ENCODE data around the gene AFTPH. TPM values are rescaled to one million over a fixed set of nuclear protein-coding genes. Genes with fewer than 3 reads are reported as not detected.

The AFTPH gene
- total RNA-seq, 1 donor = 38.7 TPM

DNA sequence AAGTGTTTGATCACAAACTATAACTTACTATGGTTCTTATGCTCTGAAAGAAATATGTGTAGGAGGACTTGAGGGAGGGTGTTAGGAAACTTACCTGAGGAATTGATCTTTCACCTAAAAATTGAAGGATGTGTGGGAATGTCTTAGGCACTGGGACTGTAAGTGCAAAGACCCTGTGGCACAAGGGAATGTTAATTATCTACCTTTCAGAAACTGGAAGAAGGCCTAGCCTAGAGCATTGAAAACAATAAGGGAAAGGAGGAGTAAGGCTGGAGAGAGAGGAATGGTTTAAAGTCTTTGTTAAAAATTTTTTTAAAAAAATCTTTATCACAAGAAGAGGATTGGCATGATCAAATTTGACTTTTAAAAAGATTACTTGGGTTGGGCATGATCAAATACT is 7.9 kb downstream of the AFTPH start:
- no peak overlapping the region for H2AFZ ChIP-seq (ENCODE audit: low read length)
- H3K36me3 ChIP-seq (ENCODE audit: insufficient read depth, low read length) = no peaks in the 10 kb centered on the region
- no peaks in the 10 kb centered on the region for H3K4me1 ChIP-seq (ENCODE audit: insufficient read depth, low read length)
- no peaks in the 10 kb centered on the region for H3K9me3 ChIP-seq (ENCODE audit: low read depth, low read length)
- peaks cover 18% of the 10 kb centered on the region for H4K20me1 ChIP-seq (ENCODE audit: insufficient read depth, low read length)
- H3K27ac ChIP-seq (ENCODE audit: low read depth, low read length) = no peak overlapping the region
- no peak for DNase-seq (ENCODE audit: insufficient read length, low spot score, missing footprints)
- H3K4me2 ChIP-seq (ENCODE audit: insufficient read depth, low read length) = no peak overlapping the region
- TF ChIP-seq CTCF (IDR thresholded peaks at IDR 0.05; ENCODE audit: extremely low read depth, low read depth, low read length) = no peak
- no peaks in the 10 kb centered on the region for H3K27me3 ChIP-seq (ENCODE audit: insufficient read depth, low read length)
- peaks cover 84% of the 10 kb centered on the region for H3K79me2 ChIP-seq (ENCODE audit: insufficient read depth, low read length)
- no peak overlapping the region for H3K4me3 ChIP-seq (ENCODE audit: insufficient read depth, low read length)

DNA sequence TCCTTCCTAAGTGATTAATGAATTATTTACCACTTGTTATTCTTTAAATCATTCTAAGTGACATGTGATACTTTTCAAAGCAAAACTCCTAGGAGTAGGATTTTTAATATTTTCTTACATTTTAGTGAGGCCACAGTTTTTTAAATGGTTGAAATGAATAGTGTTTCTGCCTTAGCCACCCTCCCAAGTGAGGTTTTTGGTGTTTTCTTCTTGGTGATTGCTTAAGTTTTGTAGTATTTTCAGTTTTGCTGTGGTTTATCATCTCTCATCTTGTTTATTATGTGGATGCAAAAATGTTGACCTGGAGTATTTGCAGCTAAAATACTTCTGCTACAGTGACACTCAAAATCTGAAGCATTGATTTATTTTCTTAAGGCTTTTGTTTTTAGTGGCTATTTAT is 9.8 kb downstream of the AFTPH start:
- H2AFZ ChIP-seq (ENCODE audit: low read length) = no peak overlapping the region
- H3K4me3 ChIP-seq (ENCODE audit: insufficient read depth, low read length) = no peak overlapping the region
- H4K20me1 ChIP-seq (ENCODE audit: insufficient read depth, low read length) = peaks cover 15% of the 10 kb centered on the region
- H3K27ac ChIP-seq (ENCODE audit: low read depth, low read length) = no peak overlapping the region
- DNase-seq (ENCODE audit: insufficient read length, low spot score, missing footprints) = no peak
- no peak overlapping the region for H3K4me2 ChIP-seq (ENCODE audit: insufficient read depth, low read length)
- H3K27me3 ChIP-seq (ENCODE audit: insufficient read depth, low read length) = no peaks in the 10 kb centered on the region
- no peaks in the 10 kb centered on the region for H3K36me3 ChIP-seq (ENCODE audit: insufficient read depth, low read length)
- H3K9me3 ChIP-seq (ENCODE audit: low read depth, low read length) = no peaks in the 10 kb centered on the region
- peaks cover 16% of the 10 kb centered on the region for H3K4me1 ChIP-seq (ENCODE audit: insufficient read depth, low read length)
- TF ChIP-seq CTCF (IDR thresholded peaks at IDR 0.05; ENCODE audit: extremely low read depth, low read depth, low read length) = no peak
- H3K79me2 ChIP-seq (ENCODE audit: insufficient read depth, low read length) = peaks cover 76% of the 10 kb centered on the region

GRCh38 chr2:64534363-64534762 is 10.2 kb downstream of the AFTPH start:
- Histone ChIP-seq H3K4me3 (ENCODE audit: insufficient read depth, low read length) (no peak overlapping the region), H3K79me2 (ENCODE audit: insufficient read depth, low read length) (peaks cover 76% of the 10 kb centered on the region), H3K4me1 (ENCODE audit: insufficient read depth, low read length) (peaks cover 20% of the 10 kb centered on the region), H3K4me2 (ENCODE audit: insufficient read depth, low read length) (no peak overlapping the region), H4K20me1 (ENCODE audit: insufficient read depth, low read length) (peaks cover 12% of the 10 kb centered on the region), H3K27ac (ENCODE audit: low read depth, low read length) (no peak overlapping the region), H3K9me3 (ENCODE audit: low read depth, low read length) (no peaks in the 10 kb centered on the region), H2AFZ (ENCODE audit: low read length) (no peak overlapping the region), H3K27me3 (ENCODE audit: insufficient read depth, low read length) (no peaks in the 10 kb centered on the region), H3K36me3 (ENCODE audit: insufficient read depth, low read length) (no peaks in the 10 kb centered on the region)
- no peak for DNase-seq (ENCODE audit: insufficient read length, low spot score, missing footprints)
- no peak for TF ChIP-seq CTCF (IDR thresholded peaks at IDR 0.05; ENCODE audit: extremely low read depth, low read depth, low read length)

DNA sequence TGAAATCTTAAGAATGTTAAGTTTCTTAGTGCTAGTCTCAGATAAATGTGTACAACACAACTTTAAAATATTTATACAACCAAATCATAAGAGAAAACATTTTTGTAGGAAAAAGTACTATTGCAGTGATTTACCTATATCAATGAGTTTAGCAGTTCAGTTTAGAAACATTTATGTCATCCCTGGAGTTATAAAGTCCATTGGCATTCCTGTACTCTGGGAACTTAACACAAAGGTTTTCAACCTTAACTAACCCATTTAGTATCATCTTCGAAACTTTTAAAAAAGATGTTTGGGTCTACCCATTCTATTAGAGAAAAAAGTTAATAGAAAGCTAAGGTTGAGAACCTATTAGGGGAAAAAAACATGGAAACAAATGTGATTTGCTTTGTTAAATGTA is 10.9 kb downstream of the AFTPH start:
- no peak for DNase-seq (ENCODE audit: insufficient read length, low spot score, missing footprints)
- H3K79me2 ChIP-seq (ENCODE audit: insufficient read depth, low read length) = peaks cover 76% of the 10 kb centered on the region
- peaks cover 22% of the 10 kb centered on the region for H3K4me1 ChIP-seq (ENCODE audit: insufficient read depth, low read length)
- no peak overlapping the region for H3K27ac ChIP-seq (ENCODE audit: low read depth, low read length)
- H3K9me3 ChIP-seq (ENCODE audit: low read depth, low read length) = no peaks in the 10 kb centered on the region
- H3K27me3 ChIP-seq (ENCODE audit: insufficient read depth, low read length) = no peaks in the 10 kb centered on the region
- peaks cover 10% of the 10 kb centered on the region for H4K20me1 ChIP-seq (ENCODE audit: insufficient read depth, low read length)
- H3K36me3 ChIP-seq (ENCODE audit: insufficient read depth, low read length) = no peaks in the 10 kb centered on the region
- H2AFZ ChIP-seq (ENCODE audit: low read length) = no peak overlapping the region
- no peak overlapping the region for H3K4me2 ChIP-seq (ENCODE audit: insufficient read depth, low read length)
- H3K4me3 ChIP-seq (ENCODE audit: insufficient read depth, low read length) = no peak overlapping the region
- no peak for TF ChIP-seq CTCF (IDR thresholded peaks at IDR 0.05; ENCODE audit: extremely low read depth, low read depth, low read length)
